GM12878 (cell line): ENCODE results near the gene NOS1AP. TPM values are rescaled to one million over a fixed set of nuclear protein-coding genes. Genes with fewer than 3 reads are reported as not detected.

Source experiments
- ATAC-seq: fragments of 200-7000 bp; cut with Tn5 transposase; 3 replicates; pipeline ENCODE4 v1.9.1; 2020; ENCODE audit warnings: mild to moderate bottlenecking, moderate library complexity
- BruUV-seq: library from RNA; stranded (reverse); fragments of 400-500 nt; replicated peaks from 2 replicates; lab custom pipeline; 2021; lab: Mats Ljungman, UMichigan
- CTCF ChIA-PET: fragments of 300-600 bp; sonication (Branson Sonifier 250); formaldehyde crosslinking; extraction: SDS; loops from one replicate; lab custom pipeline; 2021; ENCODE audit warnings: inconsistent platforms; lab: Yijun Ruan, JAX
- POLR2A ChIA-PET: fragments of 350-600 bp; formaldehyde crosslinking; extraction: SDS; loops from one replicate; lab custom pipeline; 2021; ENCODE audit warnings: inconsistent platforms; lab: Charles Lee
- RAD21 ChIA-PET: fragments of 300-600 bp; sonication (Branson Sonifier 250); formaldehyde crosslinking; loops from one replicate; lab custom pipeline; 2023; ENCODE audit warnings: antibody characterized with exemption; ENCODE audit not compliant: unreplicated experiment; lab: Charles Lee
- SMC1A ChIA-PET: fragments of 300-600 bp; sonication (Branson Sonifier 250); formaldehyde crosslinking; loops from one replicate; lab custom pipeline; 2023; ENCODE audit not compliant: unreplicated experiment, uncharacterized antibody; lab: Charles Lee
- DNase-seq: peaks from one replicate; pipeline ENCODE4 v3.0.0-alpha.2; 2011; ENCODE audit warnings: low read depth, low spot score
- FAIRE-seq: peaks from 3 replicates; lab custom pipeline; 2011; peaks lifted over from hg19 to GRCh38; lab: Jason Lieb, UNC
- H2AFZ ChIP-seq: 2 replicates; pipeline ENCODE4 v1.6.0; 2011; ENCODE audit warnings: low read depth, low read length, control low read depth; ENCODE audit not compliant: control insufficient read depth
- H3K27ac ChIP-seq: 2 replicates; pipeline ENCODE4 v1.5.1; 2011; ENCODE audit warnings: control low read depth; ENCODE audit not compliant: control insufficient read depth, insufficient read depth
- H3K27me3 ChIP-seq, 2 experiments: replicated peaks in 1 of 2; 2 replicates each; pipeline versions ENCODE4 v1.6.0 to v1.6.1; 2011; ENCODE audit warnings: low read length in 1 of 2; ENCODE audit not compliant: control insufficient read depth in 2 of 2, insufficient read depth in 2 of 2
- H3K36me3 ChIP-seq, 2 experiments: 2 replicates each; pipeline ENCODE4 v1.5.1; 2011; ENCODE audit warnings: low read length in 1 of 2; ENCODE audit not compliant: control insufficient read depth in 2 of 2, insufficient read depth in 2 of 2
- H3K4me1 ChIP-seq: 2 replicates; pipeline ENCODE4 v1.6.1; 2011; ENCODE audit warnings: mild to moderate bottlenecking, low read length, moderate library complexity, mixed read lengths; ENCODE audit not compliant: control insufficient read depth, insufficient read depth
- H3K4me2 ChIP-seq: 2 replicates; pipeline ENCODE4 v1.6.0; 2011; ENCODE audit warnings: control low read depth; ENCODE audit not compliant: control insufficient read depth, insufficient read depth
- H3K4me3 ChIP-seq: fragments of 200-600 bp; sonication (generic); 2 replicates; pipeline ENCODE4 v1.5.1; 2016
- H3K79me2 ChIP-seq: 2 replicates; pipeline ENCODE4 v1.6.0; 2011; ENCODE audit warnings: low read length; ENCODE audit not compliant: control insufficient read depth, insufficient read depth
- H3K9ac ChIP-seq: 2 replicates; pipeline ENCODE4 v1.8.0; 2011; ENCODE audit warnings: low read length, control low read depth, mixed read lengths; ENCODE audit not compliant: control insufficient read depth, insufficient read depth
- H3K9me3 ChIP-seq: replicated peaks from 3 replicates; pipeline ENCODE4 v1.5.1; 2011; ENCODE audit warnings: mild to moderate bottlenecking, low read length; ENCODE audit not compliant: control insufficient read depth, insufficient read depth
- H4K20me1 ChIP-seq: 2 replicates; pipeline ENCODE4 v1.6.0; 2011; ENCODE audit not compliant: control insufficient read depth, insufficient read depth
- CHD2 ChIP-seq: IDR thresholded peaks from 2 replicates; pipeline ENCODE4 v1.6.1; 2011; ENCODE audit warnings: low read depth, low read length, improper control_type of control experiment, borderline replicate concordance
- HCFC1 ChIP-seq: fragments of 150-350 bp; IDR thresholded peaks from 2 replicates; pipeline ENCODE4 v1.6.1; 2014; ENCODE audit warnings: low read length
- RB1 ChIP-seq: fragments of 450-650 bp; formaldehyde crosslinking; IDR thresholded peaks from 2 replicates; pipeline ENCODE4 v1.6.1; 2017; ENCODE audit warnings: mild to moderate bottlenecking, borderline replicate concordance
- RUNX3 ChIP-seq: IDR thresholded peaks from 2 replicates; pipeline ENCODE4 v1.6.1; 2012; ENCODE audit warnings: low read length, inconsistent platforms
- SIN3A ChIP-seq: IDR thresholded peaks from 2 replicates; pipeline ENCODE4 v1.6.1; 2012; ENCODE audit warnings: low read depth, low read length, improper control_type of control experiment
- SMAD1 ChIP-seq: fragments of 450-650 bp; IDR thresholded peaks from 2 replicates; pipeline ENCODE4 v1.6.1; 2018; ENCODE audit warnings: mild to moderate bottlenecking, low read depth; ENCODE audit not compliant: partially characterized antibody
- YY1 ChIP-seq: IDR thresholded peaks from 2 replicates; pipeline ENCODE4 v1.6.1; 2011; ENCODE audit warnings: low read depth, mild to moderate bottlenecking, low read length
- ZBED1 ChIP-seq: IDR thresholded peaks from 2 replicates; pipeline ENCODE4 v1.6.1; 2016; ENCODE audit warnings: borderline replicate concordance
- WGBS: methylation state at CpG from one replicate; pipeline ENCODE4 v1.1.6; 2016; ENCODE audit warnings: low lambda C conversion rate; ENCODE audit not compliant: insufficient replicate concordance, insufficient coverage; ENCODE audit errors: missing lambda C conversion rate; 5-methylcytosine and 5-hydroxymethylcytosine counted together
- in situ Hi-C: fragments of 300-500 bp; cut with MboI; formaldehyde crosslinking; loops from 9 replicates; pipeline ENCODE4 v1.14.3; 2018; ENCODE audit warnings: mixed read lengths
- intact Hi-C: fragments of 100-400 bp; cut with micrococcal nuclease; formaldehyde crosslinking; loops from one replicate; pipeline ENCODE4 v1.14.2; 2022; ENCODE audit not compliant: unreplicated experiment
- polyA plus RNA-seq, 11 experiments: library from polyadenylated mRNA; depleted of rRNA in 4 of 11; unstranded in 6 of 11; stranded (reverse) in 5 of 11; fragments of >200 nt; fragmentation: Nextera tagmentation in 4 of 11; fragmentation: Illumina TruSeq in 1 of 11; extraction: Ambion mirVana in 4 of 11; extraction: Trizol in 1 of 11; gene quantifications; 1 replicate in 1 of 11; 2 replicates in 10 of 11; pipeline versions ENCODE4 v1.2.1 to v1.2.3, GENCODE V29; 2011 to 2016; ENCODE audit warnings: inconsistent platforms in 2 of 11, missing spikeins in 2 of 11, low read depth in 1 of 11
- total RNA-seq, 4 experiments: library from RNA; depleted of rRNA in 3 of 4; stranded (reverse); fragments of >200 nt in 3 of 4; fragmentation: Illumina TruSeq in 1 of 4; extraction: Trizol in 1 of 4; gene quantifications; 2 replicates each; pipeline versions ENCODE4 v1.2.1 to v1.2.3, GENCODE V29; 2013 to 2021
- TF ChIP-seq, protein P1 (sequence below): fragments of 150-350 bp; IDR thresholded peaks from 2 replicates; pipeline ENCODE4 v1.6.1; 2014; ENCODE audit warnings: mild to moderate bottlenecking, low read depth, low read length
- TF ChIP-seq, protein P2 (sequence below): fragments of 450-650 bp; IDR thresholded peaks from 2 replicates; pipeline ENCODE4 v1.6.1; 2014; ENCODE audit warnings: mild to moderate bottlenecking
- TF ChIP-seq, protein P3 (sequence below): fragments of 450-650 bp; IDR thresholded peaks from 2 replicates; pipeline ENCODE4 v1.6.1; 2016; ENCODE audit warnings: mild to moderate bottlenecking, moderate library complexity, borderline replicate concordance
- TF ChIP-seq, protein P4 (sequence below): fragments of 450-650 bp; IDR thresholded peaks from 2 replicates; pipeline ENCODE4 v1.6.1; 2017; ENCODE audit warnings: mild to moderate bottlenecking, low read depth, inconsistent platforms; ENCODE audit not compliant: poor library complexity, severe bottlenecking

The NOS1AP gene
- total and polyA plus RNA-seq, 10 of the 15 experiments (the other 5 are each of a cell fraction or from before 2014, with no cell fraction given) = 0.03 to 0.15 TPM; not detected in 8

DNA sequence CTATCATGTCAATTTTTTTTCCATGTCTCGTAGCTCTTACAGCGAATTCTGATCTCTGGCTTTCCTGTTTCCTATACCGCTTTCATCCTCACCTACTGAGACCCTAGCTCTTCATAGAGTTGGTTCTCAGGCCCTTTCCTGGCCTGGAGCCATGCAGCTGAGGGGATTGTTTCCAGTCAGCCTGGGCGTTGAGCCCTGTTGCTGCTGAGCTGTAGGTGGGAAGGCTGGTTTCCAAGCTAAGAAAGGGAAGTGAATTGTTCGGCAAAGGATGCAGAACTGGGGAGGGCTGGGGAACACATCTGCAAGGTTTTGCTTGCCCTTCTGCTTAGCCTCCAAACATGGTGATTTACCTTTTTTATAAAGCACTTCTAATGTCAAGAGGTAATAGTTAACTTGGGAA is 265.6 kb downstream of the NOS1AP start:
- Histone ChIP-seq H3K4me2 (no peak overlapping the region), H3K36me3 (no peaks in the 10 kb centered on the region), H4K20me1 (no peaks in the 10 kb centered on the region), H3K9ac (no peak overlapping the region), H3K27me3 (no peaks in the 10 kb centered on the region), H3K79me2 (no peaks in the 10 kb centered on the region), H3K4me1 (no peaks in the 10 kb centered on the region), H3K4me3 (no peak overlapping the region), H3K27ac (no peak overlapping the region), H3K9me3 (no peaks in the 10 kb centered on the region), H2AFZ (no peak overlapping the region)
- SMC1A ChIA-PET = interaction anchor here (2.0 kb wide), 1 partner anchor 10 kb away, joined by 7 read pairs; no protein-coding TSS in a partner anchor
- ATAC-seq = no peak
- POLR2A ChIA-PET = no interaction called here
- intact Hi-C loops = no loop called here
- 54% methylated on average over 5 of the region's 5 CpGs for WGBS
- no peak for DNase-seq
- RAD21 ChIA-PET = no interaction called here
- CTCF ChIA-PET = interaction anchor here (0.6 kb wide), 1 partner anchor 10 kb away, joined by 3 read pairs; no protein-coding TSS in a partner anchor
- TF ChIP-seq CHD2 = no peak
- TF ChIP-seq ZBED1 = no peak
- TF ChIP-seq SMAD1 = no peak
- TF ChIP-seq RB1 = no peak
- no peak for TF ChIP-seq HCFC1
- TF ChIP-seq, protein P1, sequence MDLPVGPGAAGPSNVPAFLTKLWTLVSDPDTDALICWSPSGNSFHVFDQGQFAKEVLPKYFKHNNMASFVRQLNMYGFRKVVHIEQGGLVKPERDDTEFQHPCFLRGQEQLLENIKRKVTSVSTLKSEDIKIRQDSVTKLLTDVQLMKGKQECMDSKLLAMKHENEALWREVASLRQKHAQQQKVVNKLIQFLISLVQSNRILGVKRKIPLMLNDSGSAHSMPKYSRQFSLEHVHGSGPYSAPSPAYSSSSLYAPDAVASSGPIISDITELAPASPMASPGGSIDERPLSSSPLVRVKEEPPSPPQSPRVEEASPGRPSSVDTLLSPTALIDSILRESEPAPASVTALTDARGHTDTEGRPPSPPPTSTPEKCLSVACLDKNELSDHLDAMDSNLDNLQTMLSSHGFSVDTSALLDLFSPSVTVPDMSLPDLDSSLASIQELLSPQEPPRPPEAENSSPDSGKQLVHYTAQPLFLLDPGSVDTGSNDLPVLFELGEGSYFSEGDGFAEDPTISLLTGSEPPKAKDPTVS = no peak
- no peak for TF ChIP-seq SIN3A
- TF ChIP-seq, protein P2, sequence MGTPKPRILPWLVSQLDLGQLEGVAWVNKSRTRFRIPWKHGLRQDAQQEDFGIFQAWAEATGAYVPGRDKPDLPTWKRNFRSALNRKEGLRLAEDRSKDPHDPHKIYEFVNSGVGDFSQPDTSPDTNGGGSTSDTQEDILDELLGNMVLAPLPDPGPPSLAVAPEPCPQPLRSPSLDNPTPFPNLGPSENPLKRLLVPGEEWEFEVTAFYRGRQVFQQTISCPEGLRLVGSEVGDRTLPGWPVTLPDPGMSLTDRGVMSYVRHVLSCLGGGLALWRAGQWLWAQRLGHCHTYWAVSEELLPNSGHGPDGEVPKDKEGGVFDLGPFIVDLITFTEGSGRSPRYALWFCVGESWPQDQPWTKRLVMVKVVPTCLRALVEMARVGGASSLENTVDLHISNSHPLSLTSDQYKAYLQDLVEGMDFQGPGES = no peak
- no peak for TF ChIP-seq RUNX3
- TF ChIP-seq, protein P3, sequence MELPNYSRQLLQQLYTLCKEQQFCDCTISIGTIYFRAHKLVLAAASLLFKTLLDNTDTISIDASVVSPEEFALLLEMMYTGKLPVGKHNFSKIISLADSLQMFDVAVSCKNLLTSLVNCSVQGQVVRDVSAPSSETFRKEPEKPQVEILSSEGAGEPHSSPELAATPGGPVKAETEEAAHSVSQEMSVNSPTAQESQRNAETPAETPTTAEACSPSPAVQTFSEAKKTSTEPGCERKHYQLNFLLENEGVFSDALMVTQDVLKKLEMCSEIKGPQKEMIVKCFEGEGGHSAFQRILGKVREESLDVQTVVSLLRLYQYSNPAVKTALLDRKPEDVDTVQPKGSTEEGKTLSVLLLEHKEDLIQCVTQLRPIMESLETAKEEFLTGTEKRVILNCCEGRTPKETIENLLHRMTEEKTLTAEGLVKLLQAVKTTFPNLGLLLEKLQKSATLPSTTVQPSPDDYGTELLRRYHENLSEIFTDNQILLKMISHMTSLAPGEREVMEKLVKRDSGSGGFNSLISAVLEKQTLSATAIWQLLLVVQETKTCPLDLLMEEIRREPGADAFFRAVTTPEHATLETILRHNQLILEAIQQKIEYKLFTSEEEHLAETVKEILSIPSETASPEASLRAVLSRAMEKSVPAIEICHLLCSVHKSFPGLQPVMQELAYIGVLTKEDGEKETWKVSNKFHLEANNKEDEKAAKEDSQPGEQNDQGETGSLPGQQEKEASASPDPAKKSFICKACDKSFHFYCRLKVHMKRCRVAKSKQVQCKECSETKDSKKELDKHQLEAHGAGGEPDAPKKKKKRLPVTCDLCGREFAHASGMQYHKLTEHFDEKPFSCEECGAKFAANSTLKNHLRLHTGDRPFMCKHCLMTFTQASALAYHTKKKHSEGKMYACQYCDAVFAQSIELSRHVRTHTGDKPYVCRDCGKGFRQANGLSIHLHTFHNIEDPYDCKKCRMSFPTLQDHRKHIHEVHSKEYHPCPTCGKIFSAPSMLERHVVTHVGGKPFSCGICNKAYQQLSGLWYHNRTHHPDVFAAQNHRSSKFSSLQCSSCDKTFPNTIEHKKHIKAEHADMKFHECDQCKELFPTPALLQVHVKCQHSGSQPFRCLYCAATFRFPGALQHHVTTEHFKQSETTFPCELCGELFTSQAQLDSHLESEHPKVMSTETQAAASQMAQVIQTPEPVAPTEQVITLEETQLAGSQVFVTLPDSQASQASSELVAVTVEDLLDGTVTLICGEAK = no peak
- no peak for TF ChIP-seq YY1
- TF ChIP-seq, protein P4, sequence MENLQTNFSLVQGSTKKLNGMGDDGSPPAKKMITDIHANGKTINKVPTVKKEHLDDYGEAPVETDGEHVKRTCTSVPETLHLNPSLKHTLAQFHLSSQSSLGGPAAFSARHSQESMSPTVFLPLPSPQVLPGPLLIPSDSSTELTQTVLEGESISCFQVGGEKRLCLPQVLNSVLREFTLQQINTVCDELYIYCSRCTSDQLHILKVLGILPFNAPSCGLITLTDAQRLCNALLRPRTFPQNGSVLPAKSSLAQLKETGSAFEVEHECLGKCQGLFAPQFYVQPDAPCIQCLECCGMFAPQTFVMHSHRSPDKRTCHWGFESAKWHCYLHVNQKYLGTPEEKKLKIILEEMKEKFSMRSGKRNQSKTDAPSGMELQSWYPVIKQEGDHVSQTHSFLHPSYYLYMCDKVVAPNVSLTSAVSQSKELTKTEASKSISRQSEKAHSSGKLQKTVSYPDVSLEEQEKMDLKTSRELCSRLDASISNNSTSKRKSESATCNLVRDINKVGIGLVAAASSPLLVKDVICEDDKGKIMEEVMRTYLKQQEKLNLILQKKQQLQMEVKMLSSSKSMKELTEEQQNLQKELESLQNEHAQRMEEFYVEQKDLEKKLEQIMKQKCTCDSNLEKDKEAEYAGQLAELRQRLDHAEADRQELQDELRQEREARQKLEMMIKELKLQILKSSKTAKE = no peak
- FAIRE-seq = no peak
- in situ Hi-C loops = no loop called here
- BruUV-seq = no TSS peak
